Mesendoderm (in vitro differentiated cells): ENCODE measurements around the gene TUBG2.
A peak's percentile ranks its signal among the peaks of the same experiment; 100 is the strongest.
"Not testable (repeated sequence)": the region's sequence is repeated elsewhere in the genome, so short reads cannot be mapped to it uniquely, and the experiment has no call there.

Experiments
- DNase-seq: peaks from one replicate; pipeline ENCODE4 v3.0.0; 2013
- H2AK5ac ChIP-seq: 2 replicates; pipeline ENCODE4 v1.6.1; 2013; ENCODE audit warnings: low read length, inconsistent platforms
- H2BK120ac ChIP-seq: 2 replicates; pipeline ENCODE4 v1.6.1; 2013; ENCODE audit warnings: low read depth, mild to moderate bottlenecking, low read length, moderate library complexity, mixed read lengths
- H2BK15ac ChIP-seq: replicated peaks from 2 replicates; pipeline ENCODE4 v1.6.1; 2013; ENCODE audit warnings: low read depth, mild to moderate bottlenecking, moderate library complexity
- H2BK5ac ChIP-seq: 2 replicates; pipeline ENCODE4 v1.6.1; 2013; ENCODE audit warnings: low read length, inconsistent platforms
- H3K18ac ChIP-seq: 2 replicates; pipeline ENCODE4 v1.6.1; 2013; ENCODE audit warnings: mild to moderate bottlenecking, low read length, mixed read lengths
- H3K23ac ChIP-seq: one replicate; pipeline ENCODE4 v1.6.1; 2013; ENCODE audit warnings: low read length
- H3K27ac ChIP-seq: 2 replicates; pipeline ENCODE4 v1.5.1; 2013; ENCODE audit warnings: low read depth, mild to moderate bottlenecking, inconsistent platforms, low read length, moderate library complexity
- H3K27me3 ChIP-seq: 2 replicates; pipeline ENCODE4 v1.6.1; 2013; ENCODE audit warnings: low read length, control low read depth, mild to moderate bottlenecking, inconsistent platforms; ENCODE audit not compliant: insufficient read depth, poor library complexity
- H3K36me3 ChIP-seq: 2 replicates; pipeline ENCODE4 v1.6.1; 2013; ENCODE audit warnings: low read length, inconsistent platforms; ENCODE audit not compliant: control insufficient read depth, insufficient read depth
- H3K4ac ChIP-seq: one replicate; pipeline ENCODE4 v1.6.1; 2013; ENCODE audit warnings: low read depth, mild to moderate bottlenecking, low read length, moderate library complexity
- H3K4me1 ChIP-seq: 2 replicates; pipeline ENCODE4 v1.6.1; 2013; ENCODE audit warnings: low read depth, low read length, inconsistent platforms; ENCODE audit not compliant: control insufficient read depth
- H3K4me2 ChIP-seq: 2 replicates; pipeline ENCODE4 v1.6.1; 2013; ENCODE audit warnings: low read length
- H3K4me3 ChIP-seq: 2 replicates; pipeline ENCODE4 v1.5.1; 2013; ENCODE audit warnings: mild to moderate bottlenecking, low read length
- H3K56ac ChIP-seq: one replicate; pipeline ENCODE4 v1.6.1; 2013; ENCODE audit warnings: low read length
- H3K79me1 ChIP-seq: 2 replicates; pipeline ENCODE4 v1.6.1; 2013; ENCODE audit warnings: low read length, inconsistent platforms
- H3K79me2 ChIP-seq: 2 replicates; pipeline ENCODE4 v1.6.1; 2013; ENCODE audit warnings: mild to moderate bottlenecking, low read length; ENCODE audit not compliant: control insufficient read depth, insufficient read depth
- H3K9ac ChIP-seq: 2 replicates; pipeline ENCODE4 v1.6.1; 2013; ENCODE audit warnings: low read length, inconsistent platforms
- H4K5ac ChIP-seq: one replicate; pipeline ENCODE4 v1.6.1; 2013; ENCODE audit warnings: low read length
- H4K8ac ChIP-seq: one replicate; pipeline ENCODE4 v1.6.1; 2013; ENCODE audit warnings: low read depth, mild to moderate bottlenecking, control low read depth, low read length, moderate library complexity
- WGBS: extraction: QIAGEN DNeasy Blood & Tissue Kit; methylation state at CpG from one replicate; pipeline ENCODE4 v1.1.7; 2013; ENCODE audit warnings: low lambda C conversion rate, missing lambda C conversion rate; ENCODE audit not compliant: insufficient coverage; ENCODE audit errors: extremely low coverage; 5-methylcytosine and 5-hydroxymethylcytosine counted together

The TUBG2 gene

DNA sequence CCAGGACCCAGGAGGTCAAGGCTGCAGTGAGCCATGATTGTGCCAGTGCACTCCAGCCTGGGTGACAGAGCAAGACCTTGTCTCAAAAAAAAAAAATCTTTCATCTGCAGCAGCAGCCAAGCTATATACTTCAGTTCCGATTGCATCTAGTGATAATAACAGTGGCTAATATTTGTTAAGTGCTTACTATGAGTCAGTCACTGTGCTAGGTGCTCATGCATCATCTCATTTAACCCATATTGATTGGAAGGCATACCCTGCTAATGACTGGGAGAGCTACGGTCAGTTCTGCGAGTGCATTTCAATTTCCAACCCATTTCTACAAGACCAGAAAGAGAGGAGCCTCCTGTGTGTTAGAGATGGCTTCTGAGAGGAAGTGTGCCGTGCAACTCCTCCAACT, 7.7 kb upstream of the TUBG2 start:
- no peak overlapping the region for H3K4me3 ChIP-seq
- H2AK5ac ChIP-seq = no peak overlapping the region
- no peak for DNase-seq
- H3K27ac ChIP-seq = no peak overlapping the region
- H4K8ac ChIP-seq = no peak overlapping the region
- no peak overlapping the region for H2BK5ac ChIP-seq
- H3K9ac ChIP-seq = no peak overlapping the region
- H2BK120ac ChIP-seq = no peak overlapping the region
- H2BK15ac ChIP-seq = no peak overlapping the region
- H3K23ac ChIP-seq = no peak overlapping the region
- H3K56ac ChIP-seq = no peak overlapping the region
- H3K4ac ChIP-seq = no peak overlapping the region
- H3K79me2 ChIP-seq = no peaks in the 10 kb centered on the region
- H3K4me1 ChIP-seq = peaks cover 2% of the 10 kb centered on the region
- H3K27me3 ChIP-seq = no peaks in the 10 kb centered on the region
- WGBS = no CpG with 5 or more reads among the region's 4 CpGs
- H3K36me3 ChIP-seq = no peaks in the 10 kb centered on the region
- H4K5ac ChIP-seq = no peak overlapping the region
- H3K79me1 ChIP-seq = no peaks in the 10 kb centered on the region
- H3K4me2 ChIP-seq = no peak overlapping the region
- no peak overlapping the region for H3K18ac ChIP-seq

DNA sequence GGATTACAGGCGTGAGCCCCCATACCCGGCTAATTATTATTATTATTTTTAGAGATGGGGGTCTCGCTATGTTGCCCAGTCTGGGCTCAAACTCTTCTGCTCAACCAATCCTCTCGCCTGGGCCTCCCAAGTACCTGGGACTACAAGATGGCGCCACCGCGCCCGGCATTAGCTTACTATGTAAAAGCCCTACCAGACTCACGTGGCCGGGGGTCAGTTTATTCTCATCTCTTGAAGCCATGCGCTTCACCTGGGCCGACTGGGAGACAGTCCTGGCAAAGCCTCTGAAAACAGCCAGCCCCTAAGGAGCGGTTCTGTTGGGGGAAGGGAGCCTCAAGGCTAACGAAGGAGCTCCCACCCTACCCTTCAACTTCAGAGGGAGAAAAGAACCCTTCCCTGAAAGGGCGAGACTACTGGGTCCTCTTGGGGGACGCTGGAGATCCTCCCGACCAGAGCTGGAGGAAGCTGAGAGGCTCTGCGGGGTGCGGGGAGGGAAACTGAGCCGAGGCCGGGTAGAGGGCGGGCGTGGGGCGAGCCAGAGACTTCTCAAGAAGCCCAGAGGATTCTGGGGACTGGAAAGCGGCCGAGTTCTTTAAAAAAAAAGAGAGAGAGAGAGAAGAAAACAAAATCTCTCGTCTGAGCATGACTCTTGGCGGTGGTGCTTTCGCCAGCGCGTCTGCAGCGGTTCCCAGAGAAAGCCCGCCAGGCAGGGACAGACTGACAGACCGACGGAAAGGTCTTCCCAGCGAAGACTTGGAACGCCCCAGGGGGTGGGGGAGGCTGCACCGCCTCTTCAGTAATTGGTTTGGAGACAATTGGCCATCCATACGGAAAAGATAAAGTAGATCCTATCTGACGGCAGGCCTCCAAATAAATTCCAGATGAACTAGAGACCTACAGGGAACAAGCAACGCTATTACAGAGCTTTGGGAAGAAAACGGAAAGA, 5.6 kb upstream of the TUBG2 start:
- Histone ChIP-seq H2BK120ac (peak overlapping the region; percentile 5), H2AK5ac (no peak overlapping the region), H4K5ac (no peak overlapping the region), H3K56ac (peak overlapping the region; percentile 70), H3K9ac (peak overlapping the region; percentile 52), H2BK5ac (peak overlapping the region; percentile 66), H3K4me3 (no peak overlapping the region), H3K79me2 (no peaks in the 10 kb centered on the region), H3K4me1 (peaks cover 2% of the 10 kb centered on the region), H3K36me3 (no peaks in the 10 kb centered on the region), H4K8ac (no peak overlapping the region), H3K4ac (peak overlapping the region; percentile 95), H3K27ac (peak overlapping the region; percentile 71), H3K4me2 (peak overlapping the region; percentile 29), H3K23ac (no peak overlapping the region), H3K27me3 (no peaks in the 10 kb centered on the region), H2BK15ac (peak overlapping the region; percentile 1), H3K18ac (peak overlapping the region; percentile 33), H3K79me1 (no peaks in the 10 kb centered on the region)
- DNase-seq = peak; percentile 92
- no CpG with 5 or more reads among the region's 42 CpGs for WGBS

DNA sequence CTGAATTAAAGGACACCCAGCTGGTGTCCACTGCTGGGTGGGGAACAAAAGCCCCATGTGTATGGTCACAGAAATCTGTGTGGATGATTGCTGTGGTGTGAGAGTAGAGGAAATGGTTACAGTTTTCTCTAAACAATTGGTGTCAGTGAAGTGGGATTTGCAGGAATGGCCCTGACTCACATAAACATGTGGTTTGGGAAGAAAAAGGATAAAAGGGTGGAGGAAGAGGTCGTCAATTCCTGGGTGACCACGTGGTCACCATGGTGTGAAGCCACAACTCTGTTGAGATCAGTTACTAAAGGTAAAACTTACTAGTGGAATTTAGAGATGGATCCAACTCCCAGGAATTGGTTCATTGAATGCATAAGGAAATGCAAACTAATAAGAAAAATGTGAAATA, 3.6 kb upstream of the TUBG2 start:
- Histone ChIP-seq H3K36me3 (no peaks in the 10 kb centered on the region), H3K4me3 (no peak overlapping the region), H2AK5ac (no peak overlapping the region), H3K56ac (no peak overlapping the region), H3K27me3 (no peaks in the 10 kb centered on the region), H3K4me1 (peaks cover 6% of the 10 kb centered on the region), H3K79me1 (peaks cover 3% of the 10 kb centered on the region), H4K8ac (no peak overlapping the region), H2BK5ac (no peak overlapping the region), H3K27ac (no peak overlapping the region), H2BK120ac (no peak overlapping the region), H2BK15ac (no peak overlapping the region), H3K79me2 (no peaks in the 10 kb centered on the region), H3K23ac (no peak overlapping the region), H3K4ac (no peak overlapping the region), H3K4me2 (no peak overlapping the region), H3K18ac (peak overlapping the region; percentile 39), H4K5ac (no peak overlapping the region), H3K9ac (no peak overlapping the region)
- DNase-seq = no peak
- WGBS = no CpG with 5 or more reads among the region's 2 CpGs

DNA sequence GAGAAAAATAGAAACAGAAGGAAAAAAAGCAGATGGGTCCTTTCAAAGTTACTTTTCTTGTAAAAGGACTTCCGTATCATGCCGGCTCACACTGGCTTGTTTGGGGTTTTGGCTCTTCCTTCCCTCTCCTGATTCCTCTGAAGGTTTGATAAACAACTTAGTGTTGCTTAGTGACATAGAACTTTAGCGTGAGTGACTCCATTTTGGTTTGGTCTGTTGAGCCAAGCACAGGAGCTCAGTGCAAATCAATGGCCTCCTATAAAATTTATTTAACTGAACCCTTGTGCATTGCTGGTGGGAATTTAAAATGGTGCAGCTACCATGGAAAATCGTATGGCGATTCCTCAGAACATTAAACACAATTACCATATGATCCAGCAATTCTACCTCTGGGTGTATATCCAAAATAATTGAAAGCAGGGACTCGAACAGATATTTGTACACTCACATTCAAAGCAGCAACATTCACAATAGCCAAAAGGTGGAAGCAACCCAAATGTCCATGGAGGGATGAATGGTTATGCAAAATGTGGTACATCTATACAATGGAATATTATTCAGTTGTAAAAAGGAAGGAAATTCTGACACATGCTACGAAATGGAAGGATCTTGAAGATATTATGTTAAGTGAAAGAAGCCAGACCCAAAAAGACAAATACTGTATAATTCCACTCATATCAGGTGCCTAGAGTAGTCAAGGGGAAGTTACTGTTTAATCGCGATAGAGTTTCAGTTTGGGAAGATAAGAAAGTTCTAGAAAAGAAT, 1.1 kb upstream of the TUBG2 start:
- Histone ChIP-seq H3K27ac (no peak overlapping the region), H2AK5ac (no peak overlapping the region), H2BK15ac (no peak overlapping the region), H3K79me2 (no peaks in the 10 kb centered on the region), H3K27me3 (no peaks in the 10 kb centered on the region), H4K5ac (no peak overlapping the region), H3K18ac (no peak overlapping the region), H3K4me3 (no peak overlapping the region), H3K79me1 (peaks cover 3% of the 10 kb centered on the region), H2BK120ac (no peak overlapping the region), H3K4me1 (peaks cover 7% of the 10 kb centered on the region), H3K36me3 (no peaks in the 10 kb centered on the region), H3K56ac (no peak overlapping the region), H3K4ac (no peak overlapping the region), H3K4me2 (no peak overlapping the region), H2BK5ac (no peak overlapping the region), H3K9ac (no peak overlapping the region), H3K23ac (no peak overlapping the region), H4K8ac (no peak overlapping the region)
- WGBS = no CpG with 5 or more reads among the region's 9 CpGs
- no peak for DNase-seq

DNA sequence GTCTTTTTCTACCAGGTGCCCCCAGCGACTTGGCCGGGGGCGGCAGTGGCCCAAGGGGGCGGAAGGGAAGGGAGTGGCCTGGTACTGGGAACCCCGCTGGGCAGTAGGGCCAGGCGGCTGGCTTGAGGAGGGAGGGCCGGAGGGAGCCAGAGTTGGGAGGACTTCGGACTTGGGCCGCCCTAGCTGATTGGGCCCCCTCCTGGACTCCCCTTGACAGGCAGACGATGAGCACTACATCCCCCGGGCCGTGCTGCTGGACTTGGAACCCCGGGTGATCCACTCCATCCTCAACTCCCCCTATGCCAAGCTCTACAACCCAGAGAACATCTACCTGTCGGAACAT, 819 bp downstream of the TUBG2 start:
- not testable (repeated sequence) for H3K4me1 ChIP-seq, H3K27me3 ChIP-seq, H3K4me3 ChIP-seq, H3K4ac ChIP-seq, H3K27ac ChIP-seq, H2BK5ac ChIP-seq, H3K36me3 ChIP-seq, H2AK5ac ChIP-seq, DNase-seq, H3K79me2 ChIP-seq, H3K79me1 ChIP-seq, H2BK15ac ChIP-seq, H4K5ac ChIP-seq, H3K23ac ChIP-seq, H4K8ac ChIP-seq, H3K18ac ChIP-seq, H2BK120ac ChIP-seq, H3K4me2 ChIP-seq
- H3K56ac ChIP-seq = peak overlapping the region; percentile 92
- no CpG with 5 or more reads among the region's 14 CpGs for WGBS
- peak overlapping the region; percentile 78 for H3K9ac ChIP-seq
